ENCODE data around the gene ACOX2. TPM values are rescaled to one million over a fixed set of nuclear protein-coding genes. Genes with fewer than 3 reads are reported as not detected.

The ACOX2 gene
- total RNA-seq, 1 experiment from 2014 or later, result 1.1 TPM

GRCh38 chr3:58576716-58577115 lies 39.7 kb upstream of the ACOX2 start:
- no TSS peak for BruUV-seq (replicated peaks)
- H3K36me3 Mint-ChIP-seq (ENCODE audit: insufficient read depth, unreplicated experiment), result no peaks in the 10 kb centered on the region
- no peak for DNase-seq
- H3K27me3 Mint-ChIP-seq (ENCODE audit: unreplicated experiment), result peaks cover 13% of the 10 kb centered on the region
- peaks cover 7% of the 10 kb centered on the region for H3K4me1 Mint-ChIP-seq (ENCODE audit: low read depth, unreplicated experiment)
- H3K4me3 Mint-ChIP-seq (ENCODE audit: low read depth, unreplicated experiment), result no peak overlapping the region
- CTCF ChIA-PET, result no interaction called here
- intact Hi-C loops (cut with micrococcal nuclease; ENCODE audit: unreplicated experiment), result no loop called here
- peaks cover 4% of the 10 kb centered on the region for H3K9me3 Mint-ChIP-seq (ENCODE audit: low read depth, unreplicated experiment)
- TF ChIP-seq, protein P1, sequence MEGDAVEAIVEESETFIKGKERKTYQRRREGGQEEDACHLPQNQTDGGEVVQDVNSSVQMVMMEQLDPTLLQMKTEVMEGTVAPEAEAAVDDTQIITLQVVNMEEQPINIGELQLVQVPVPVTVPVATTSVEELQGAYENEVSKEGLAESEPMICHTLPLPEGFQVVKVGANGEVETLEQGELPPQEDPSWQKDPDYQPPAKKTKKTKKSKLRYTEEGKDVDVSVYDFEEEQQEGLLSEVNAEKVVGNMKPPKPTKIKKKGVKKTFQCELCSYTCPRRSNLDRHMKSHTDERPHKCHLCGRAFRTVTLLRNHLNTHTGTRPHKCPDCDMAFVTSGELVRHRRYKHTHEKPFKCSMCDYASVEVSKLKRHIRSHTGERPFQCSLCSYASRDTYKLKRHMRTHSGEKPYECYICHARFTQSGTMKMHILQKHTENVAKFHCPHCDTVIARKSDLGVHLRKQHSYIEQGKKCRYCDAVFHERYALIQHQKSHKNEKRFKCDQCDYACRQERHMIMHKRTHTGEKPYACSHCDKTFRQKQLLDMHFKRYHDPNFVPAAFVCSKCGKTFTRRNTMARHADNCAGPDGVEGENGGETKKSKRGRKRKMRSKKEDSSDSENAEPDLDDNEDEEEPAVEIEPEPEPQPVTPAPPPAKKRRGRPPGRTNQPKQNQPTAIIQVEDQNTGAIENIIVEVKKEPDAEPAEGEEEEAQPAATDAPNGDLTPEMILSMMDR (IDR thresholded peaks at IDR 0.05; ENCODE audit: unreplicated experiment), result no peak
- H3K27ac Mint-ChIP-seq (ENCODE audit: unreplicated experiment), result no peak overlapping the region

DNA sequence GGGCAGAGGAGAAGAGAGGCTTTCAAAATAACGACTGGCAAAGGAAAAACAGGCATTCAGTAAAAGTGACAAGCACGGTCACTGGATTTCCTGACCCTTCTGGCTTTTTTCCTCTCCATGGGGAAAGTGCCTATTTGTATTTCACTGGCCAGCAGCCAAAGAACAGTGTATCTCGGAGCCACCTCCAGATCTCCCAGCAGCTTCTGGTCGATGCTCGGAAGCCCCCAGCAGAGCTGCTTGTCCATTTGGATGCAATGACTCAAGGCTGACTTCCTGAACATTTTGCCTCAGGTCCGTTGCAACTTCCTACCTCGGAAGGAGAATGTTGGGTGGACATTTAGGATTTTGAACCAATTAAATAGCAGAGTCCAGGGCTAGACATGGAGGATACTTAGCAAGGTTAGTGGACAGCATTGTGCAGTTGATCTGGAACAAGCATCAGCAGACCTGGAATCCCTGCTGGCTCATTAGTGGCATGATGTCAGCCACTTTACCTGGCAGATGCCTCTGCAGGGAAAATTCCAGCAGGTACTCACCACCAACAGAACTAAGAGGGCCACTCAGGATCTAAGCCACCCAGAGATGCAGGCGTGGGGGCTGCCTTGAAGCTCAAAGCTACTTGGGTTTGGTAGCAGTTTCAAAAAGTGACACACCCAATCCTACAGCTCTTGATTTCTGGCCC lies 39.1 kb upstream of the ACOX2 start:
- intact Hi-C loops (cut with micrococcal nuclease; ENCODE audit: unreplicated experiment), result no loop called here
- no peak overlapping the region for H3K27ac Mint-ChIP-seq (ENCODE audit: unreplicated experiment)
- TF ChIP-seq, protein P1 (IDR thresholded peaks at IDR 0.05; ENCODE audit: unreplicated experiment), result no peak
- H3K9me3 Mint-ChIP-seq (ENCODE audit: low read depth, unreplicated experiment), result peaks cover 6% of the 10 kb centered on the region
- no peak for DNase-seq
- H3K36me3 Mint-ChIP-seq (ENCODE audit: insufficient read depth, unreplicated experiment), result no peaks in the 10 kb centered on the region
- H3K4me3 Mint-ChIP-seq (ENCODE audit: low read depth, unreplicated experiment), result no peak overlapping the region
- H3K4me1 Mint-ChIP-seq (ENCODE audit: low read depth, unreplicated experiment), result peaks cover 7% of the 10 kb centered on the region
- peaks cover 13% of the 10 kb centered on the region for H3K27me3 Mint-ChIP-seq (ENCODE audit: unreplicated experiment)
- no TSS peak for BruUV-seq (replicated peaks)
- CTCF ChIA-PET, result no interaction called here

DNA sequence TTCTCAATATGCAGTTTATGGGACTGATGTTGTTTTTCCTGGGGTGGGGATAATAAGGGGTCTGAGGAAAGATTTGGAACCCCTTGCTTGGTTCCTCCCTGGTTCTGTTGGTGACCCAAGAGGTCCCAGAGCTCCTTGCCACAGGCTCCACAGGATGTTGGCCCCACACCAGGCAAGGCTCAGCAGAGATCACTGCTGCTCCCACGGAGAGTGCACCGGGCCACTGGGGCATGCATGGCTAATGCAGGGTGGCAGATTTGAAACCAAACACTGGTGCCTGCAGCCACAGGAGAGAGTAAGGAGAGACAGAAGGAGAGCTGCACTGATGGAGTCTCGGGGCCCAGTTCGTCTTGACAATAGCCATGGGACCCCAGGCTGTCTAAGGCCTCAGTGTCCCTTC lies 37.7 kb upstream of the ACOX2 start:
- Mint-ChIP-seq H3K27ac (ENCODE audit: unreplicated experiment) (no peak overlapping the region), H3K27me3 (ENCODE audit: unreplicated experiment) (peaks cover 13% of the 10 kb centered on the region), H3K36me3 (ENCODE audit: insufficient read depth, unreplicated experiment) (no peaks in the 10 kb centered on the region), H3K9me3 (ENCODE audit: low read depth, unreplicated experiment) (peaks cover 6% of the 10 kb centered on the region), H3K4me1 (ENCODE audit: low read depth, unreplicated experiment) (peaks cover 7% of the 10 kb centered on the region), H3K4me3 (ENCODE audit: low read depth, unreplicated experiment) (no peak overlapping the region)
- TF ChIP-seq, protein P1 (IDR thresholded peaks at IDR 0.05; ENCODE audit: unreplicated experiment), result no peak
- DNase-seq, result no peak
- CTCF ChIA-PET, result interaction anchor here (0.5 kb wide), 1 partner anchor 209 kb away, joined by 4 read pairs; no protein-coding TSS in a partner anchor
- BruUV-seq (replicated peaks), result no TSS peak
- intact Hi-C loops (cut with micrococcal nuclease; ENCODE audit: unreplicated experiment), result no loop called here

GRCh38 chr3:58574106-58574505 lies 37.1 kb upstream of the ACOX2 start:
- no peaks in the 10 kb centered on the region for H3K36me3 Mint-ChIP-seq (ENCODE audit: insufficient read depth, unreplicated experiment)
- TF ChIP-seq, protein P1 (IDR thresholded peaks at IDR 0.05; ENCODE audit: unreplicated experiment), result no peak
- CTCF ChIA-PET, result interaction anchor here (0.5 to 1.4 kb wide), 2 partner anchors 208 to 268 kb away, joined by 3 to 4 read pairs; partner anchors contain the start of genes HTD2 and RPP14
- H3K4me3 Mint-ChIP-seq (ENCODE audit: low read depth, unreplicated experiment), result no peak overlapping the region
- intact Hi-C loops (cut with micrococcal nuclease; ENCODE audit: unreplicated experiment), result no loop called here
- H3K27me3 Mint-ChIP-seq (ENCODE audit: unreplicated experiment), result peaks cover 13% of the 10 kb centered on the region
- H3K4me1 Mint-ChIP-seq (ENCODE audit: low read depth, unreplicated experiment), result peaks cover 9% of the 10 kb centered on the region
- H3K27ac Mint-ChIP-seq (ENCODE audit: unreplicated experiment), result no peak overlapping the region
- BruUV-seq (replicated peaks), result no TSS peak
- DNase-seq, result no peak
- H3K9me3 Mint-ChIP-seq (ENCODE audit: low read depth, unreplicated experiment), result peaks cover 6% of the 10 kb centered on the region

Data from Calu3 (cell line).